Measurements from ENCODE around the gene ALAS1.

- TF ChIP-seq TAF1 (IDR thresholded peaks at IDR 0.05; ENCODE audit: borderline replicate concordance, low read depth, low read length) (no peak), POLR2AphosphoS5 (IDR thresholded peaks at IDR 0.05; ENCODE audit: low read depth, low read length) (no peak)
Observed at GRCh38 chr3:52220380-52221026, 22.5 kb downstream of the ALAS1 start.
